ENCODE data around the gene TNFAIP6.

GRCh38 chr2:151325581-151326095, 31.8 kb upstream of the TNFAIP6 start:
- no peak for TF ChIP-seq CTCF (IDR thresholded peaks at IDR 0.05; ENCODE audit: low read length)
- no peak for TF ChIP-seq EZH2 (optimal IDR thresholded peaks at IDR 0.05; ENCODE audit: low read depth, low read length)
- no peak for TF ChIP-seq EZH2phosphoT487 (IDR thresholded peaks at IDR 0.05; ENCODE audit: low read length)

All from MM.1S (cell line).